ENCODE measurements around the gene REC8. TPM values are rescaled to one million over a fixed set of nuclear protein-coding genes. Genes with fewer than 3 reads are reported as not detected.

The REC8 gene
- total and polyA plus RNA-seq, 2 of the 4 experiments (the other 2 are of a cell fraction) = 0.36 to 3.5 TPM

- peak overlapping the region; percentile 8; the same call in 1 of the 2 replicates for H3K27ac ChIP-seq (ENCODE audit: insufficient read depth, low read length)
- intact Hi-C loops (cut with micrococcal nuclease) = no loop called here
- peaks cover 66% of the 10 kb centered on the region for H3K36me3 ChIP-seq (ENCODE audit: control insufficient read depth, insufficient read depth, low read length)
Measured at GRCh38 chr14:24159777-24160498, 11.9 kb upstream of the REC8 start.

More at GRCh38 chr14:24159777-24160498, 11.9 kb upstream of the REC8 start:
- H3K9ac ChIP-seq (ENCODE audit: low read depth, low read length) = no peak overlapping the region
- peak overlapping the region; percentile 44 for H2AFZ ChIP-seq (replicated peaks; ENCODE audit: low read length, poor library complexity)
- H4K20me1 ChIP-seq (ENCODE audit: insufficient read depth, low read length) = no peaks in the 10 kb centered on the region
- H2BK120ac ChIP-seq (ENCODE audit: low read depth, low read length) = no peak overlapping the region
- in situ Hi-C loops (cut with MboI; ENCODE audit: low sequenced_read_pairs) = no loop called here
- peak overlapping the region; percentile 24; the same call in 1 of the 2 replicates for H2AK5ac ChIP-seq (ENCODE audit: low read depth, low read length)
- no peak overlapping the region for H3K14ac ChIP-seq (replicated peaks; ENCODE audit: low read depth, low read length)
- DNase-seq (no peak), ATAC-seq (ENCODE audit: low read depth) (no peak)
- WGBS, 2 experiments (ENCODE audit: extremely low coverage in 2 of 2, insufficient read length in 1 of 2) = 100% methylated on average over 1 of the region's 11 CpGs; no CpG with 5 or more reads in 1 of the 2 experiments
- no peak overlapping the region for H3K56ac ChIP-seq (ENCODE audit: extremely low read depth, insufficient read depth, low read length)
- H3K9me3 ChIP-seq (ENCODE audit: control insufficient read depth, insufficient read depth, low read length) = no peaks in the 10 kb centered on the region
- H3K9me1 ChIP-seq (ENCODE audit: insufficient read depth, low read length) = peaks cover 5% of the 10 kb centered on the region
- dilution Hi-C loops (cut with HindIII; ENCODE audit: low sequenced_read_pairs, unreplicated experiment) = no loop called here
- H3K79me1 ChIP-seq (ENCODE audit: low read depth in 1 of 2, low read length in 2 of 2) = peaks cover 17 to 39% of the 10 kb centered on the region in 2 experiments
- H4K91ac ChIP-seq (ENCODE audit: insufficient read depth, low read depth, low read length) = no peak overlapping the region
- H3K18ac ChIP-seq (ENCODE audit: low read depth, low read length) = no peak overlapping the region
- H2BK15ac ChIP-seq (ENCODE audit: low read depth, low read length) = no peak overlapping the region; the same call in 2 of the 3 replicates
- no peak overlapping the region for H3K4me2 ChIP-seq (ENCODE audit: low read depth, low read length)
- peak overlapping the region; percentile 37 for H2BK5ac ChIP-seq (ENCODE audit: low read depth, low read length, poor library complexity, severe bottlenecking)
- no peaks in the 10 kb centered on the region for H3K27me3 ChIP-seq (ENCODE audit: control insufficient read depth, insufficient read depth, low read length)
- ChIA-PET CTCF (interaction anchor here (0.6 to 1.6 kb wide), 2 partner anchors 11 to 30 kb away, joined by 3 to 14 read pairs; partner anchors contain the start of gene RNF31), POLR2A (ENCODE audit: unreplicated experiment) (no interaction called here)
- no peak overlapping the region for H4K5ac ChIP-seq (ENCODE audit: low read depth, low read length)
- H2BK20ac ChIP-seq (ENCODE audit: low read depth, low read length) = no peak overlapping the region
- peak overlapping the region; percentile 57 for H2AK9ac ChIP-seq (replicated peaks; ENCODE audit: low read depth, low read length, poor library complexity)
- H3K23ac ChIP-seq (ENCODE audit: low read depth, low read length) = no peak overlapping the region
- H3K4ac ChIP-seq (ENCODE audit: low read depth, low read length) = no peak overlapping the region
- H3K4me3 ChIP-seq (ENCODE audit: insufficient read depth, low read depth, low read length) = no peak overlapping the region
- no peak overlapping the region for H4K8ac ChIP-seq (ENCODE audit: low read depth in 2 of 2, low read length in 2 of 2)
- TF ChIP-seq CEBPB (IDR thresholded peaks at IDR 0.05; ENCODE audit: low read depth, low read length) (no peak), CHD1 (IDR thresholded peaks at IDR 0.05; ENCODE audit: low read depth, low read length) (no peak), ELK1 (IDR thresholded peaks at IDR 0.05; ENCODE audit: borderline replicate concordance, low read depth, low read length) (no peak), NFE2L2 (IDR thresholded peaks at IDR 0.05; ENCODE audit: low read depth, low read length) (no peak), BHLHE40 (IDR thresholded peaks at IDR 0.05; ENCODE audit: low read depth, low read length) (no peak), USF2 (IDR thresholded peaks at IDR 0.05; ENCODE audit: low read depth, low read length) (no peak), CTCF (conservative IDR thresholded peaks at IDR 0.05; ENCODE audit: low read depth, low read length) (no peak), RFX5 (IDR thresholded peaks at IDR 0.05; ENCODE audit: low read depth, low read length) (no peak), MXI1 (IDR thresholded peaks at IDR 0.05; ENCODE audit: borderline replicate concordance, low read depth, low read length) (no peak), FOS (IDR thresholded peaks at IDR 0.05; ENCODE audit: low read depth, low read length) (no peak)
- H3K4me1 ChIP-seq (ENCODE audit: control insufficient read depth, insufficient read depth, low read length) = peaks cover 7% of the 10 kb centered on the region
- BruUV-seq (replicated peaks) = no TSS peak
